Right atrium auricular region (tissue), 2 donors: ENCODE measurements around the gene CLIP2. TPM values are rescaled to one million over a fixed set of nuclear protein-coding genes. Genes with fewer than 3 reads are reported as not detected.
A peak's percentile ranks its signal among the peaks of the same experiment; 100 is the strongest.
"Not testable (repeated sequence)": the region's sequence is repeated elsewhere in the genome, so short reads cannot be mapped to it uniquely, and the experiment has no call there.

Source experiments
- DNase-seq: peaks from one replicate; pipeline ENCODE4 v3.0.0-alpha.2; 2019; ENCODE audit warnings: low spot score
- H3K27ac ChIP-seq, 2 donors: fragments of 200-600 bp; sonication (generic); 1 replicate in 1 of 2; 2 replicates in 1 of 2; pipeline ENCODE4 v1.5.1; 2016 to 2019
- H3K27me3 ChIP-seq, 2 donors: fragments of 200-600 bp; sonication (generic); one replicate each; pipeline versions ENCODE4 v1.5.1 to v1.6.0; 2017 to 2019
- H3K36me3 ChIP-seq: fragments of 200-600 bp; sonication (generic); one replicate; pipeline ENCODE4 v1.5.1; 2016
- H3K4me1 ChIP-seq, 2 donors: fragments of 200-600 bp; sonication (generic); one replicate each; pipeline versions ENCODE4 v1.5.1 to v1.6.0; 2017 to 2019
- H3K4me3 ChIP-seq, 2 donors: fragments of 200-600 bp; sonication (generic); 1 replicate in 1 of 2; 2 replicates in 1 of 2; pipeline ENCODE4 v1.5.1; 2017 to 2019; ENCODE audit warnings: mild to moderate bottlenecking in 1 of 2, moderate library complexity in 1 of 2
- H3K9me3 ChIP-seq, 2 donors: fragments of 200-600 bp; sonication (generic); one replicate each; pipeline ENCODE4 v1.5.1; 2019
- CTCF ChIP-seq, 2 donors: fragments of 200-600 bp; sonication (generic); IDR thresholded peaks; one replicate each; pipeline ENCODE4 v1.5.1; 2019; ENCODE audit warnings: antibody characterized with exemption in 2 of 2
- total RNA-seq, 2 donors: library from RNA; depleted of rRNA; stranded (reverse); fragments of >200 nt; gene quantifications; one replicate each; pipeline ENCODE4 v1.1.0, GENCODE V29; 2016

Gene CLIP2
- total RNA-seq, 2 donors from 2014 or later: 9.5 to 12.1 TPM

DNA sequence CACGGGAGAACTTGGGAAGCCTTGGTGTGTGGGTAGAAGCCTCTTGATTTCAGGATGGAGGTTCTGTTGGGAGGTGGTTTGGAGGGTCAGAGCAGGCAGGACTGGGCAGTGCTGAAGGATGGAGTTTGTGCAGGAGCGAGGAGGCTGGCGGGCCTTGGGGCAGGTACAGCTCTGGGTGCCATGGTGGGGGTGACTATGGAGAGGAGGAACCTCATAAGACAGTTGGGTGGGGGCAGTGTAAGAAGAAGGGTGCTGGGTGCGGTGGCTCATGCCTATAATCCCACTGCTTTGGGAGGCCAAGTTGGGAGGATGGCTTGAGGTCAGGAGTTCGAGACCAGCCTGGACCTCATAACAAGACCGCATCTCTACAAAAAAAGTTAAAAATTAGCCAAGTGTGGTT, 109.8 kb downstream of the CLIP2 start:
- no peak for DNase-seq
- no peak overlapping the region for H3K27ac ChIP-seq
- no peaks in the 10 kb centered on the region for H3K27me3 ChIP-seq
- H3K4me3 ChIP-seq: no peak overlapping the region
- H3K4me1 ChIP-seq: peaks cover 0 to 4% of the 10 kb centered on the region in 2 donors
- TF ChIP-seq CTCF (IDR thresholded peaks at IDR 0.05): no peak
- H3K9me3 ChIP-seq: no peaks in the 10 kb centered on the region
- H3K36me3 ChIP-seq: peaks cover 12% of the 10 kb centered on the region

GRCh38 chr7:74400420-74401136, 111.4 kb downstream of the CLIP2 start:
- Histone ChIP-seq H3K27ac (no peak overlapping the region), H3K27me3 (no peaks in the 10 kb centered on the region), H3K36me3 (peaks cover 11% of the 10 kb centered on the region), H3K4me3 (no peak overlapping the region), H3K4me1 (no peaks in the 10 kb centered on the region), H3K9me3 (no peaks in the 10 kb centered on the region)
- no peak for TF ChIP-seq CTCF (IDR thresholded peaks at IDR 0.05)
- DNase-seq: no peak

- Histone ChIP-seq H3K9me3 (no peaks in the 10 kb centered on the region), H3K27ac (no peak overlapping the region), H3K4me3 (no peak overlapping the region), H3K27me3 (no peaks in the 10 kb centered on the region), H3K36me3 (peaks cover 8% of the 10 kb centered on the region), H3K4me1 (no peaks in the 10 kb centered on the region)
- TF ChIP-seq CTCF (IDR thresholded peaks at IDR 0.05): peak; percentile 95 to 98
- DNase-seq: peak; percentile 70
These were observed 112.1 kb downstream of the CLIP2 start for GRCh38 chr7:74401137-74401859.

DNA sequence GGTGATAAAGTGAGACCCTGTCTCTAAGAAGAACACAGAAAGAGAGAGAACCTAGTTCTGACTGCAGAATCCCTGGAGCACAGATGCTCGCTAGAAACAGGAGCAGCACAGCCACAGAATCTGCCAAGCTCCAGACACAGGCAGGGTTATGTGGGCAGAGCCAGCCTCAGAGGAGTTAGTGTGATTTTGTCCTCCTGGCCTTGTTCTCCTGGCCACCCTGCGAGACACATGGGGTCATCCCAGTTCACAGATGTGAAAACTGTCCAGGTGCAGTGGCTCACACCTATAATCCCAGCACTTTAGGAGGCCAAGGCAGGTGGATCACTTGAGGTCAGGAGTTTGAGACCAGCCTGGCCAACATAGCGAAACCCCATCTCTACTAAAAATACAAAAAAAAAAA, 113.5 kb downstream of the CLIP2 start:
- not testable (repeated sequence) for DNase-seq, H3K4me3 ChIP-seq, H3K27ac ChIP-seq, H3K4me1 ChIP-seq, H3K9me3 ChIP-seq, H3K27me3 ChIP-seq, H3K36me3 ChIP-seq

DNA sequence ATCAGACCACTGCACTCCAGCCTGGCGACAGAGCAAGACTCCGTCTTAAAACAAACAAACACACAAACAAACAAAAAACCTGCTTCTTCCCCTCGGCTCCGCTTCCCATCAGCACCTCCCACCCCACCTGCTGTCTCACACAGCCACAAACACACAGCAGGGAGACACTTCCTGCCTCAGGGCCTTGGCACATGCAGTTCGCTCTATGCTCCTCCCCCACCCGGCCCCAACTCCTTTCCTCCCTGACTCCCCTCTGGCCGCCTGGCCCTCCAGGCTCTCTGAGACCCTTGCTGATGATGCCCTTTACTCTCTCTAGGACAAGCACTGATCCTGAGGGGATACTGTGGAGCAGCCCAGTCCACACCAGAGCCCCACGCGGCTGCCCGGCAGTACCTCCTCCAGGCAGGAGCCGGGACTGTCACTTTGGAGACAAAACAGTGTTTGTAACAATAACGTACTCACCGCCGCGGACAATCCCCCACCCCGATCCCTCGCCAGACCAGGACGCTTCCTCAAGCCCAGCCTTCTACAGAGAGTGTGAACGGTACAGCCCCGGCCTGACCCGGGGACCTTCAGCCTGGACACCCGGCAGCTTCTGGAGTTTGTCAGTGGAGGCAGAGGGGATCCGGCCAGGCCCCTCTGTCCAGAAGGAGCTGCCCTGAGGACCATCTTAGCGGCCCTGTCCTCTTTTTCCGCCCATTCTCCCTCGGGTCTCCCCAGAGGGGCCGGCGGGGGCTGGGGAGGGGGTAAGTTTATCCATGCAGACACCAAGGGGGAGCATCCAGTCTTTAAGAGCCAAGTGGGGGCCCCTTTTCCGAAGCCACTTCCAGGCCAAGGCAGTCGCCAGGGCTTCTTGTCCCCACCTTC, 114.5 kb downstream of the CLIP2 start:
- H3K4me3 ChIP-seq: no peak overlapping the region
- TF ChIP-seq CTCF (IDR thresholded peaks at IDR 0.05): no peak
- no peak for DNase-seq
- H3K27ac ChIP-seq: no peak overlapping the region
- H3K27me3 ChIP-seq: no peaks in the 10 kb centered on the region
- no peaks in the 10 kb centered on the region for H3K4me1 ChIP-seq
- H3K9me3 ChIP-seq: no peaks in the 10 kb centered on the region
- H3K36me3 ChIP-seq: no peaks in the 10 kb centered on the region

GRCh38 chr7:74404388-74404700, 115.1 kb downstream of the CLIP2 start:
- TF ChIP-seq CTCF (IDR thresholded peaks at IDR 0.05): no peak
- Histone ChIP-seq H3K27me3 (no peaks in the 10 kb centered on the region), H3K9me3 (no peaks in the 10 kb centered on the region), H3K36me3 (no peaks in the 10 kb centered on the region), H3K4me3 (no peak overlapping the region), H3K4me1 (no peaks in the 10 kb centered on the region), H3K27ac (no peak overlapping the region)
- no peak for DNase-seq
